ENCODE results near the gene IGFBP1.

IGFBP1 gene

GRCh38 chr7:45893996-45894664, 5.8 kb downstream of the IGFBP1 start:
- TF ChIP-seq POLR2A (IDR thresholded peaks at IDR 0.05; ENCODE audit: low read depth, low read length) = no peak
- TF ChIP-seq TAF1 (IDR thresholded peaks at IDR 0.05; ENCODE audit: borderline replicate concordance, low read depth, low read length) = no peak
- TF ChIP-seq POLR2AphosphoS5 (IDR thresholded peaks at IDR 0.05; ENCODE audit: low read depth, low read length) = no peak
- FAIRE-seq (no peak), DNase-seq (ENCODE audit: insufficient read length) (no peak)

- no peak for TF ChIP-seq POLR2AphosphoS5 (IDR thresholded peaks at IDR 0.05; ENCODE audit: low read depth, low read length)
- no peak for TF ChIP-seq TAF1 (IDR thresholded peaks at IDR 0.05; ENCODE audit: borderline replicate concordance, low read depth, low read length)
- no peak for TF ChIP-seq POLR2A (IDR thresholded peaks at IDR 0.05; ENCODE audit: low read depth, low read length)
- DNase-seq (ENCODE audit: insufficient read length) = no peak
- FAIRE-seq = no peak
Measured at GRCh38 chr7:45894665-45895062, 6.4 kb downstream of the IGFBP1 start.

DNA sequence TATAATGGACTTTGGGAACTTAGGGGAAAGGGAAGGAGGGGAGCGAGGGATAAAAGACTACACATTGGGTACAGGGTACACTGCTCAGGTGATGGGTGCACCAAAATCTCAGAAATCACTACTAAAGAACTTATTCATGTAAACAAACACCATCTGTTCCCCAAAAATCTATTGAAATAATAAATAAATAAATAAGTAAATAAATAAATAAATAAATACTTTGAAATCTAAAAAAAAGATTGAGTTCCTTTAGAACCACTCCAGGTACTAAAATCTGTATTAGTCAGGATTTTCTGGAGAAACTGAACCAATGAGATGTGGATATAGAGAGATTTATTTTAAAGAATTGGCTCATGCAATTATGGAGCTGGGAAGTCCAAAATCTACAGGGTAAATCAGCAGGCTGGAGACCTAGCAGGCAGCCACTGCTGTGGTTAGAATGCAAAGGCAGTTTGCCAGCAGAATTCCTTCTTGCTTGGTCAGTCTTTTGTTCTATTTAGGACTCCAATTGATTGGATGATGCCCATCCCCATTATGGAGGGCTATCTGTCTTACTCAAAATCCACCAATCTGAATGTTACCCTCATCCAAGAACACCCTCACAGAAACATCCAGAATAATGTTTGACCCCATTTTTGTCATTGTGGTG, 8.9 kb downstream of the IGFBP1 start:
- FAIRE-seq (no peak), DNase-seq (ENCODE audit: insufficient read length) (no peak)
- TF ChIP-seq POLR2A (IDR thresholded peaks at IDR 0.05; ENCODE audit: low read depth, low read length) = no peak
- no peak for TF ChIP-seq POLR2AphosphoS5 (IDR thresholded peaks at IDR 0.05; ENCODE audit: low read depth, low read length)
- no peak for TF ChIP-seq TAF1 (IDR thresholded peaks at IDR 0.05; ENCODE audit: borderline replicate concordance, low read depth, low read length)

DNA sequence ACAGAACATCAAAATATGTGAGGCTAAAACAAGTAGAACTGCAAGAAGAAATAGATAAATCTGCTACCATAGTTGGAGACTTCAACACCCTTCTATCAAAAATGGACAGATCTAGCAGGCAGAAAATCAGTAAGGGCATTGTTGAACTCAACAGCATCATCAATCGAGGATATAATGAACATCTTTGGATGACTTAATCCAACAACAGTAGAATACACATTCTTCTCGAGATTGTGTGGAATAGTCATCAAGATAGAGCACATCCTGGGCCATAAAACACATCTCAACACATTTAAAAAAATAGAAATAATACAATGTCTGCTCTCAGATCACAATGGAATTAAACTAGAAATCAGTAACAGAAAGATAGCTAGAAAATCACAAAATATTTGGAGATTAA, 9.9 kb downstream of the IGFBP1 start:
- TF ChIP-seq POLR2A (IDR thresholded peaks at IDR 0.05; ENCODE audit: low read depth, low read length) (no peak), TAF1 (IDR thresholded peaks at IDR 0.05; ENCODE audit: borderline replicate concordance, low read depth, low read length) (no peak), POLR2AphosphoS5 (IDR thresholded peaks at IDR 0.05; ENCODE audit: low read depth, low read length) (no peak)
- FAIRE-seq (no peak), DNase-seq (ENCODE audit: insufficient read length) (no peak)

DNA sequence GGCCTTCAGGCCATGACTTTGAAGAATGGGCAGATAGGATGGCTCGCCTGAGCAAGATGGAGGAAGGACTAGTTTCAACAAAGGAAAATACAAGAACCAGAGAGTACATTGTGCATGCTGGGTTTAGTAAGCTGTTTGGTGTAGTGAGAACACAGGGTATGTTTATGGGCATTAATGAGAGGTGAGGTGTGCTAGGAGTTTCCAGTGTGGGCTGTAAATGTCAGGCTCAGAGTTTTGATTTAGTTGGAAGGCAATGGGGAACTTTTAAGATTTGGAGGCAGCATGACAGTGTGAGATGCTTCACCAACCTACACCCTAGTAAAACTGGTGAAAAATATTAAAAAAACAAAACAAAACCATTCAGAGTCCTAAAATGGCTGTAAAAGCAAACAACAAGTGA, 13.3 kb downstream of the IGFBP1 start:
- no peak for TF ChIP-seq POLR2A (IDR thresholded peaks at IDR 0.05; ENCODE audit: low read depth, low read length)
- TF ChIP-seq TAF1 (IDR thresholded peaks at IDR 0.05; ENCODE audit: borderline replicate concordance, low read depth, low read length) = no peak
- TF ChIP-seq POLR2AphosphoS5 (IDR thresholded peaks at IDR 0.05; ENCODE audit: low read depth, low read length) = no peak
- FAIRE-seq = no peak
- DNase-seq (ENCODE audit: insufficient read length) = no peak

GRCh38 chr7:45902820-45903219, 14.5 kb downstream of the IGFBP1 start:
- TF ChIP-seq POLR2AphosphoS5 (IDR thresholded peaks at IDR 0.05; ENCODE audit: low read depth, low read length) (no peak), TAF1 (IDR thresholded peaks at IDR 0.05; ENCODE audit: borderline replicate concordance, low read depth, low read length) (no peak), POLR2A (IDR thresholded peaks at IDR 0.05; ENCODE audit: low read depth, low read length) (no peak)
- DNase-seq (ENCODE audit: insufficient read length) = no peak
- FAIRE-seq = no peak

- FAIRE-seq (no peak), DNase-seq (ENCODE audit: insufficient read length) (no peak)
- TF ChIP-seq TAF1 (IDR thresholded peaks at IDR 0.05; ENCODE audit: borderline replicate concordance, low read depth, low read length) (no peak), POLR2A (IDR thresholded peaks at IDR 0.05; ENCODE audit: low read depth, low read length) (no peak), POLR2AphosphoS5 (IDR thresholded peaks at IDR 0.05; ENCODE audit: low read depth, low read length) (no peak)
Measured at GRCh38 chr7:45909561-45909960, 21.3 kb downstream of the IGFBP1 start.

- no peak for TF ChIP-seq POLR2A (IDR thresholded peaks at IDR 0.05; ENCODE audit: low read depth, low read length)
- TF ChIP-seq POLR2AphosphoS5 (IDR thresholded peaks at IDR 0.05; ENCODE audit: low read depth, low read length) = no peak
- no peak for FAIRE-seq
- DNase-seq (ENCODE audit: insufficient read length) = no peak
Measured at GRCh38 chr7:45910855-45911254, 22.6 kb downstream of the IGFBP1 start.

GRCh38 chr7:45911311-45911710, 23.0 kb downstream of the IGFBP1 start:
- DNase-seq (ENCODE audit: insufficient read length) (no peak), FAIRE-seq (no peak)
- no peak for TF ChIP-seq TAF1 (IDR thresholded peaks at IDR 0.05; ENCODE audit: borderline replicate concordance, low read depth, low read length)
- TF ChIP-seq POLR2AphosphoS5 (IDR thresholded peaks at IDR 0.05; ENCODE audit: low read depth, low read length) = no peak
- TF ChIP-seq POLR2A (IDR thresholded peaks at IDR 0.05; ENCODE audit: low read depth, low read length) = no peak

GRCh38 chr7:45912972-45913371, 24.7 kb downstream of the IGFBP1 start:
- DNase-seq (ENCODE audit: insufficient read length) = no peak
- FAIRE-seq = no peak
- TF ChIP-seq POLR2AphosphoS5 (IDR thresholded peaks at IDR 0.05; ENCODE audit: low read depth, low read length) = no peak
- TF ChIP-seq POLR2A (IDR thresholded peaks at IDR 0.05; ENCODE audit: low read depth, low read length) = no peak
- no peak for TF ChIP-seq TAF1 (IDR thresholded peaks at IDR 0.05; ENCODE audit: borderline replicate concordance, low read depth, low read length)

DNA sequence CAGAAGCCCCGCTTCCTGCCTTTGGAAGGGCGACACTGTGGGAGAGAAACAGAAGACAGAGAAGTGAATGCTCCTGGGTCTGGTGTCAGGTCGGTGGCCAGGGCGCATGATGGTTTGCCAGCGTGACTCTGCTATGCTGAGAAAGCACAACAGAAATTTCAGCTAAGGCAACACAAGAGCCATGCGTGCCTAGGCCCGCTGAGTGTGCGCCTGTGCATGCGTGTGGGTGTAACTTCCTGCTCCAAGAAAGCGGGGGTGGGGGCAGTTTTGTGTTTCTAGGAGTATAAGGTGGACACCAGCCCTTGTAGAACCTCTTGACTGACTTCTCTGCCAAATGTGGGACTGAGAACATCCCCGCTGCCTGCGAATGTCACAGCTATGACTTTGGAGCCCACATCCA, 26.6 kb downstream of the IGFBP1 start:
- TF ChIP-seq POLR2A (IDR thresholded peaks at IDR 0.05; ENCODE audit: low read depth, low read length) (no peak), TAF1 (IDR thresholded peaks at IDR 0.05; ENCODE audit: borderline replicate concordance, low read depth, low read length) (no peak), POLR2AphosphoS5 (IDR thresholded peaks at IDR 0.05; ENCODE audit: low read depth, low read length) (no peak)
- FAIRE-seq (no peak), DNase-seq (ENCODE audit: insufficient read length) (no peak)

GRCh38 chr7:45915606-45916005, 27.3 kb downstream of the IGFBP1 start:
- no peak for TF ChIP-seq TAF1 (IDR thresholded peaks at IDR 0.05; ENCODE audit: borderline replicate concordance, low read depth, low read length)
- no peak for TF ChIP-seq POLR2AphosphoS5 (IDR thresholded peaks at IDR 0.05; ENCODE audit: low read depth, low read length)
- TF ChIP-seq POLR2A (IDR thresholded peaks at IDR 0.05; ENCODE audit: low read depth, low read length) = no peak
- FAIRE-seq = no peak
- no peak for DNase-seq (ENCODE audit: insufficient read length)

All from GM12892 (cell line).